ENCODE data around the gene TRIM14. TPM values are rescaled to one million over a fixed set of nuclear protein-coding genes. Genes with fewer than 3 reads are reported as not detected.

Gene TRIM14
- total and polyA plus RNA-seq, 2 of the 4 experiments (the other 2 are of a cell fraction) = 3.0 to 8.5 TPM

- Histone ChIP-seq H3K14ac (replicated peaks; ENCODE audit: low read depth, low read length) (no peak overlapping the region; the same call in 1 of the 2 replicates), H3K4me3 (ENCODE audit: insufficient read depth, low read depth, low read length) (no peak overlapping the region), H2BK120ac (ENCODE audit: low read depth, low read length) (0 out of 2 replicates have a peak overlapping the region, but pooled peaks have one; percentile 19), H3K4me2 (ENCODE audit: low read depth, low read length) (no peak overlapping the region), H3K9me3 (ENCODE audit: control insufficient read depth, insufficient read depth, low read length) (no peaks in the 10 kb centered on the region), H3K27me3 (ENCODE audit: control insufficient read depth, insufficient read depth, low read length) (no peaks in the 10 kb centered on the region), H4K8ac (ENCODE audit: low read depth in 2 of 2, low read length in 2 of 2) (peak overlapping the region in 1 of 2 experiments; percentile 20; a peak in 2 of 4 replicates), H3K27ac (ENCODE audit: insufficient read depth, low read length) (no peak overlapping the region), H3K9me1 (ENCODE audit: insufficient read depth, low read length) (peaks cover 17% of the 10 kb centered on the region), H2BK5ac (ENCODE audit: low read depth, low read length, poor library complexity, severe bottlenecking) (no peak overlapping the region), H3K4me1 (ENCODE audit: control insufficient read depth, insufficient read depth, low read length) (peaks cover 9% of the 10 kb centered on the region), H2AK5ac (ENCODE audit: low read depth, low read length) (no peak overlapping the region), H2AK9ac (replicated peaks; ENCODE audit: low read depth, low read length, poor library complexity) (no peak overlapping the region), H3K9ac (ENCODE audit: low read depth, low read length) (no peak overlapping the region), H2BK15ac (ENCODE audit: low read depth, low read length) (no peak overlapping the region; the same call in 2 of the 3 replicates), H3K23ac (ENCODE audit: low read depth, low read length) (no peak overlapping the region), H3K4ac (ENCODE audit: low read depth, low read length) (peak overlapping the region; percentile 3; the same call in 1 of the 2 replicates), H4K91ac (ENCODE audit: insufficient read depth, low read depth, low read length) (peak overlapping the region; percentile 45; the same call in 1 of the 2 replicates), H2BK20ac (ENCODE audit: low read depth, low read length) (peak overlapping the region; percentile 33; the same call in 1 of the 2 replicates), H3K36me3 (ENCODE audit: control insufficient read depth, insufficient read depth, low read length) (no peaks in the 10 kb centered on the region), H3K18ac (ENCODE audit: low read depth, low read length) (no peak overlapping the region), H4K5ac (ENCODE audit: low read depth, low read length) (no peak overlapping the region), H2AFZ (replicated peaks; ENCODE audit: low read length, poor library complexity) (peak overlapping the region; percentile 18), H4K20me1 (ENCODE audit: insufficient read depth, low read length) (no peaks in the 10 kb centered on the region), H3K56ac (ENCODE audit: extremely low read depth, insufficient read depth, low read length) (no peak overlapping the region), H3K79me1 (ENCODE audit: low read depth in 1 of 2, low read length in 2 of 2) (peaks cover 0 to 9% of the 10 kb centered on the region in 2 experiments; a peak in 2 of 4 replicates)
- 0 out of 2 replicates have a peak, but pooled peaks have one; percentile 11 for ATAC-seq (ENCODE audit: low read depth)
- POLR2A ChIA-PET (ENCODE audit: unreplicated experiment) = no interaction called here
- in situ Hi-C loops (cut with MboI; ENCODE audit: low sequenced_read_pairs) (no loop called here), dilution Hi-C loops (cut with HindIII; ENCODE audit: low sequenced_read_pairs, unreplicated experiment) (no loop called here), intact Hi-C loops (cut with micrococcal nuclease) (no loop called here)
- CTCF ChIA-PET = no interaction called here
- WGBS, 2 experiments (ENCODE audit: extremely low coverage in 2 of 2, insufficient read length in 1 of 2) = 68% methylated on average over 7 of the region's 10 CpGs; no CpG with 5 or more reads in 1 of the 2 experiments
- no TSS peak for BruUV-seq (replicated peaks)
- TF ChIP-seq BHLHE40 (IDR thresholded peaks at IDR 0.05; ENCODE audit: low read depth, low read length) (no peak), RAD21 (IDR thresholded peaks at IDR 0.05; ENCODE audit: low read length) (no peak), ELK1 (IDR thresholded peaks at IDR 0.05; ENCODE audit: borderline replicate concordance, low read depth, low read length) (no peak), MXI1 (IDR thresholded peaks at IDR 0.05; ENCODE audit: borderline replicate concordance, low read depth, low read length) (no peak), RFX5 (IDR thresholded peaks at IDR 0.05; ENCODE audit: low read depth, low read length) (no peak)
- DNase-seq = peak; percentile 38
Observed at GRCh38 chr9:98039607-98040017, 79.4 kb downstream of the TRIM14 start.

All from IMR-90 (cell line).